Kidney (tissue), 14 donors: ENCODE data around the gene GREB1. TPM values are rescaled to one million over a fixed set of nuclear protein-coding genes. Genes with fewer than 3 reads are reported as not detected.

Experiments
- DNase-seq, 5 donors: peaks; one replicate each; pipeline ENCODE4 v3.0.0-alpha.2; 2013 to 2020
- FAIRE-seq: peaks from 2 replicates; lab custom pipeline; 2012; peaks lifted over from hg19 to GRCh38; lab: Jason Lieb, UNC
- H3K27ac ChIP-seq, 2 donors: one replicate each; pipeline ENCODE4 v1.7.0; 2013; ENCODE audit warnings: low read depth in 2 of 2, low read length in 2 of 2, inconsistent platforms in 1 of 2
- H3K27me3 ChIP-seq: one replicate; pipeline ENCODE4 v1.7.1; 2013; ENCODE audit warnings: low read length, inconsistent platforms; ENCODE audit not compliant: control insufficient read depth, insufficient read depth
- H3K36me3 ChIP-seq, 3 donors: one replicate each; pipeline versions ENCODE4 v1.7.0 to v1.7.1; 2013; ENCODE audit warnings: low read length in 3 of 3, control low read depth in 1 of 3, inconsistent platforms in 1 of 3; ENCODE audit not compliant: insufficient read depth in 3 of 3, control insufficient read depth in 2 of 3
- H3K4me1 ChIP-seq, 3 donors: one replicate each; pipeline versions ENCODE4 v1.7.0 to v1.7.1; 2013; ENCODE audit warnings: low read length in 3 of 3, inconsistent platforms in 1 of 3, low read depth in 1 of 3; ENCODE audit not compliant: control insufficient read depth in 2 of 3, insufficient read depth in 2 of 3
- H3K4me3 ChIP-seq, 3 donors: one replicate each; pipeline versions ENCODE4 v1.7.0 to v1.8.1; 2013; ENCODE audit warnings: low read length in 3 of 3, control low read depth in 1 of 3, inconsistent platforms in 1 of 3
- H3K9ac ChIP-seq, 3 donors: one replicate each; pipeline versions ENCODE4 v1.7.0 to v1.7.1; 2013; ENCODE audit warnings: low read length in 3 of 3, control low read depth in 1 of 3, inconsistent platforms in 1 of 3
- H3K9me3 ChIP-seq, 3 donors: one replicate each; pipeline versions ENCODE4 v1.7.0 to v1.7.1; 2013; ENCODE audit warnings: low read length in 3 of 3, control low read depth in 1 of 3, inconsistent platforms in 1 of 3; ENCODE audit not compliant: control insufficient read depth in 2 of 3, insufficient read depth in 1 of 3
- CTCF ChIP-seq: IDR thresholded peaks from 3 replicates; pipeline ENCODE4 v1.5.1; 2012; ENCODE audit warnings: mild to moderate bottlenecking, moderate library complexity, borderline replicate concordance; ENCODE audit not compliant: insufficient read depth; ENCODE audit errors: extremely low read depth
- intact Hi-C: fragments of 100-400 bp; cut with DNase I; formaldehyde crosslinking; loops from one replicate; pipeline ENCODE4 v1.11.1; 2022
- polyA plus RNA-seq: library from polyadenylated mRNA; stranded (reverse); fragments of 350-450 nt; fragmentation: Illumina TruSeq; extraction: RNeasy Lipid Tissue Mini Kit (QIAGEN cat#74804); gene quantifications from one replicate; pipeline ENCODE4 v1.2.3, GENCODE V29; 2014; ENCODE audit warnings: low read depth, low replicate concordance; ENCODE audit not compliant: insufficient read depth
- total RNA-seq: library from RNA; stranded (reverse); fragmentation: NEBNext Ultra II Directional; extraction: Animal tissue kit (Norgen Biotek cat#: 25700); gene quantifications from one replicate; pipeline ENCODE4 v1.2.1, GENCODE V29; 2021
- donor health status: control.
- donor health status: control.
- donor health status: control.
- donor health status: control.
- donor health status: control.
- donor health status: DM: yes; HTN: yes; CAD: no.
- donor health status: Normal renal cell carcinoma (clear cell type).

The GREB1 gene
- total and polyA plus RNA-seq, 2 donors from 2014 or later, result 0.98 to 1.8 TPM

- Histone ChIP-seq H3K9ac (no peak overlapping the region), H3K9me3 (no peaks in the 10 kb centered on the region), H3K36me3 (no peaks in the 10 kb centered on the region), H3K27ac (no peak overlapping the region), H3K27me3 (no peaks in the 10 kb centered on the region), H3K4me1 (no peaks in the 10 kb centered on the region), H3K4me3 (no peak overlapping the region)
- FAIRE-seq, result no peak
- intact Hi-C loops, result no loop called here
- no peak for TF ChIP-seq CTCF
- peak in 1 of 5 donors; percentile 19 for DNase-seq
Measured at GRCh38 chr2:11554399-11554716, 20.5 kb downstream of the GREB1 start.

DNA sequence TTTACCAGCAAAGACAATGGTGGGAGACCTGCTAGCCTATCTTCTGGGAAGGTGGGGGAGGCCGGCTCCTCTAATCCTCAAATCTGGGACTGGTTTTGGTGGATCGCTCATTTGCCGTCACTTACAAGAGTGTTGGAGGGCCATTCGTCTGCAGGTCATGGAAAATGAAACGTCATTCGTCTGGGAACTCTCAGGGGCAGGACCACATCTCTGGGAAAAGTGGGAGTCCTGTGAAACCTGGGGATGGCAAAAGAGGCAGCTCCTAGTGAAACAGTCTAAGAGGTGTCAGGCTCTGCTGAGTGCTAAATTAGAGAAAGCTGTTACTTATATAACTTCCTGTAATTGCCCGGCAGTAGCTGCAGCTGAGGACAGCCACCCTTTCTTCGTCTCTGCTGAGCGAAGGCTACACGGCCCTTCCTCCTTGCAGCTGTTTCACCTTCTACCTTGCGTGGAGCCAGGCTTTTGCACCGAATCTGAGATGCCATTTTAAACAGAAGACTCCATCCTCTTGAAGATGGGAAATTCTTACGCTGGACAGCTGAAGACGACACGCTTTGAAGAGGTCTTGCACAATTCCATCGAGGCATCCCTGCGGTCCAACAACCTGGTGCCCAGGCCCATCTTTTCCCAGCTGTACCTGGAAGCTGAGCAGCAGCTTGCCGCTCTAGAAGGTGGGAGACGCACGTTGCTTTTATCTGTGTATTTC is 22.4 kb downstream of the GREB1 start:
- intact Hi-C loops, result no loop called here
- Histone ChIP-seq H3K9ac (no peak overlapping the region), H3K4me3 (no peak overlapping the region), H3K4me1 (no peaks in the 10 kb centered on the region), H3K36me3 (no peaks in the 10 kb centered on the region), H3K27me3 (no peaks in the 10 kb centered on the region), H3K9me3 (no peaks in the 10 kb centered on the region), H3K27ac (no peak overlapping the region)
- FAIRE-seq (no peak), DNase-seq (peak in 3 of 5 donors; percentile 22 to 51 (median 43))
- TF ChIP-seq CTCF, result no peak

DNA sequence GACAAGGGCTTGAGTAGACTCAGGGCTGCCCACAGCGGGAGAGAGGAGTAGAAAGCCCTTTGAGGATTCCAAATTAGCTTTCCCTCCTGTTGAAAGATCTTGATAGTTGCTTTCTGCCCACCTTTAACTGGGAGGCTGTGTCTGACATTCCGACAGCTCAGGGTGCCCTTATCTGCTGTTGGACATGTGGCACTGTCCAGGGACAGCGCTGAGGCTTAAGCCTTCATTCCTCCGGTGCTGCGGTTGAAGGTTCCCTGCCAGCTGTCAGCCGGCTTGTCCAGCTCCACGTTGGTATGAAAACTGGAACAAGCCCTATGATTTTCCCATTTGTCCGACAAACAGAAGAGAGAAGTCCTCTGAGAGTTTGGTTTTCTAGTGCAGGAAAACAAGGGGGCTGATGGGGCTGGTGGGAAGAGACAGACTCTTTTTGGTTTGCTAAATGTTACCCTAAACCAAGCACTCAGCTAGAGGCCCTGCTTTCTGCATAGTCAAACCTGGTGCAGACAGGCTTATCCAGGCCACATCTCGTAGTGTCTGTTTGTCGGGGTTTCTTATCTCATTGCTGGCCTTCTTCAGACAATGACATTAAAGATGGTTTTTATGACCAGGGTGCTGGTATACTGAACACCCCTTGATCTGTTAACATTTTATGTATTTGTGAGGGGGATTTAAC is 24.5 kb downstream of the GREB1 start:
- no peaks in the 10 kb centered on the region for H3K36me3 ChIP-seq
- H3K9me3 ChIP-seq, result no peaks in the 10 kb centered on the region
- FAIRE-seq (no peak), DNase-seq (no peak)
- no peak overlapping the region for H3K27ac ChIP-seq
- no peak for TF ChIP-seq CTCF
- intact Hi-C loops, result no loop called here
- no peaks in the 10 kb centered on the region for H3K4me1 ChIP-seq
- no peaks in the 10 kb centered on the region for H3K27me3 ChIP-seq
- H3K9ac ChIP-seq, result no peak overlapping the region
- H3K4me3 ChIP-seq, result no peak overlapping the region
